AG20443 (cell line): Measurements from ENCODE around the gene HOXB6.

Experiments used
- DNase-seq: peaks from one replicate; pipeline ENCODE4 v3.0.0; 2012; ENCODE audit warnings: low spot score, mixed read lengths

The HOXB6 gene

GRCh38 chr17:48565925-48566710 is 38.7 kb downstream of the HOXB6 start:
- DNase-seq, result no peak

GRCh38 chr17:48565022-48565554 is 39.7 kb downstream of the HOXB6 start:
- DNase-seq, result no peak

DNA sequence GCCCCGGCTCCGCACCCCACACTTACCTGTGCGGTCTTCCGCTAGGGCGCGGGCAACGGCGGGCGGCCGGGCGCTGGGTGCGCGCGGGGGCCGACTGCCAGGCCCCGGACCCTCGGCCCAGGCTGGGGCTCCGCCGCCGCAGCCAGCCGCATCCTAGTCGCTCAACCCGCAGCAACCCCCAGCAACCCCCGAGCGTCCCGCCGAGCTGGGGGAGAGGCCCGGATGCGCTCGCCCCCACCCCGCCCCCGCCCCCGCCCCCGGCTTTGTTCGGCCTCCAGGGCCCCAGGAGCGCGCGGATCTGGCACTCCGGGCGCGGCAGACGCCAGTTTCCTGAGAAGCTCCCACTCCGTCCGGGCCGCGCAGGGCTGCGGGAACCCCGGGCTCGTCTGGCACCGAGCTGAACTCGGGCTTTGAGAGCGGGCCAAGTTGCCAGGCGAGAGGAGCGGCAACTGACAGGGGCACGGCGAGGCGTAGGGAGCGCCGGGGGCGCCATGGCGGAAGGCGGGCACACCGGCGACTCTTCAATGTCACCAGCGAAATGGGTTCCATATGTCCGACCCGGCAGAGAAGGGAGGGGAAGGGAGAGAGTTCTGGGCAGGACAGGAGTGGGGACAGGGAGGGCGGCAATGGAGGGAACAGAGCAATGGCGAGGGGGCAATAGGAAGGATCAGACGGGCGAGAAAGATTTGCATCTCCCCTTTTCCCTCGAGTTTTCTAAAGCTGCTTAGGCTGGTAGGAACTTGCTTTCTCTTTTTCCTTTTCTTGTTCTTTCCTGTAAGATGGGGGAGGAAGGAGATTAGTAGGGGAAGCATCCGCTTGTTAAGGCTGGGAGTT is 40.4 kb downstream of the HOXB6 start:
- DNase-seq, result peak; percentile 78

- DNase-seq, result no peak
These were observed 41.0 kb downstream of the HOXB6 start for GRCh38 chr17:48563867-48564187.

DNA sequence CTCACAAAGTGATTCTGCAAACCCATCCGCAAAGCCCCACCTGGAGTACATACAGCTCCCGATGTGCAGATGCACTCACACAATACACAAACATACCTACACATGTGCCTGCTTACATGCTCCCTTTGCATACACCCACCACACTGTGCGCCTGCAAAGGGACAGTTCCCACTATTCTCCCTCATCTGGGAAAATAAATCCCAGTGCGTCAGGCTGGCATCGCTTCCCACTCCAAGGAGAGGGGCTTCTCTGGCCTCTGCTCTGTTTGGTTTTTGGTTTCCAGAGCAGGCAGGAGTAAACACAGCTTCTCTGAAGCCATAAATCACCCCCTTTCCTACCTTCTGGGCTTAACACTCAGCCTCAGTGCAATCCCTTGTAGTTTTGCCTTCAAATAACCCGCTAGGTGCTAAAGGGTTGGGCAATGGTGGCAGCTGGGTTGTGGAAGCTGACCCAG is 41.4 kb downstream of the HOXB6 start:
- DNase-seq, result no peak

DNA sequence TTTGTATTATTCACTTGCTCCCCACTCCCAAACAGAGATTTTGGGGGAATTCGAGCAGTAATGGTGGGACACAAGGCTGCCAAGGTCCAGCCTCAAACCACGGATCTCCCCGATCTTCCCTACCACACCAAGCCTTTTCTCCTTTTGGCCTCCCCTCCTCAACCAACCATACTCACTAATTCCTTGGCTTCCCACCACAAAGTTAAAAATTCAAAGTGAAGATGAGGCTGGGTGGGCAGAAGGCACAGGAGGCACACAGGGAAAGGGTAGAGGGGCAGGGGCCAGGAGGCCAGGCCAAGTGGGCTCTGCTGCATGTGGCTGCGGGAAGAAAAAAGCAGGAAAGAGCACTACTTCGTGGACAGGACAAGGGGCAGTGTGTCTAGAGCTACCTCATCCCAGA is 41.9 kb downstream of the HOXB6 start:
- no peak for DNase-seq

- DNase-seq, result peak; percentile 51
These were observed 42.6 kb downstream of the HOXB6 start for GRCh38 chr17:48561884-48562810.

- no peak for DNase-seq
These were observed 44.7 kb downstream of the HOXB6 start for GRCh38 chr17:48559840-48560817.

- no peak for DNase-seq
These were observed 45.5 kb downstream of the HOXB6 start for GRCh38 chr17:48559122-48559839.

- DNase-seq, result no peak
These were observed 46.0 kb downstream of the HOXB6 start for GRCh38 chr17:48558831-48559121.

DNA sequence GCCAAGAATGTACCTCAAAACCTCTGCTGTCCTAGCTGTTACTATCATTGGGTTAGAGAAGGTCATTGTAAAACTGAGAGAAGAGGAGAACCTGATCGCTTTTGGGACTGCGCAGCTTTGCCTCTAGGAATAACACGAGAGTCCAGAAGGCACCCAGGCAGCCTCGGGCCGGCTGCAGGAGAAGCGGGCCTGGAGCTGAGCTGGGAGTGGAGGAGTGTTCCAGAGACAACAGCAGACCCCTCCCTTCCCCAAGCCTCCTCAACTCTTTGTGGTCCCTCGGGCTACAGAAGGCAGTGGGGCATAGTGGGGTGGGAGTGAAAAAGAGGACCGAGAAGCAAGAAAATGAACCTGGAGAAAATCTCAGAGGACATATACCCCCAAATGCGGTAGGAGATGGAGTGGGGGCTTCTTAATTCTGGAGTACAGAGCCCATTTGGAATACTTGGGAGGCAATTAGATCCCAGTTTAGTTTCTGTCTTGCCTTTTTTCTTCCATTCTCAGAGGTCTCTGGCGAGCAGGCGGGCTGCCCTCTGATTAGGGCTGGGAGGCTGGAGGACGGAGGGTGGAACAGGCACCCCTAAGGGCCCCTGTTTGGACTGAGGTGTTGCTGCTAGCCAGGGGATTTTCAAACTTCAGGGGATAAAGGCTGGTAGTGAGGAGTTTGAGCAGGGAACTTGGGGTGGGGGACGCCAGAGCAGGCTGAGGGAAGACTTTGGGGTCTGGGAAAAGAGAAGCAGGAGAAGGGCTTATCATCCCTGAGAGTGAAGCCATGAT is 46.5 kb downstream of the HOXB6 start:
- no peak for DNase-seq

DNA sequence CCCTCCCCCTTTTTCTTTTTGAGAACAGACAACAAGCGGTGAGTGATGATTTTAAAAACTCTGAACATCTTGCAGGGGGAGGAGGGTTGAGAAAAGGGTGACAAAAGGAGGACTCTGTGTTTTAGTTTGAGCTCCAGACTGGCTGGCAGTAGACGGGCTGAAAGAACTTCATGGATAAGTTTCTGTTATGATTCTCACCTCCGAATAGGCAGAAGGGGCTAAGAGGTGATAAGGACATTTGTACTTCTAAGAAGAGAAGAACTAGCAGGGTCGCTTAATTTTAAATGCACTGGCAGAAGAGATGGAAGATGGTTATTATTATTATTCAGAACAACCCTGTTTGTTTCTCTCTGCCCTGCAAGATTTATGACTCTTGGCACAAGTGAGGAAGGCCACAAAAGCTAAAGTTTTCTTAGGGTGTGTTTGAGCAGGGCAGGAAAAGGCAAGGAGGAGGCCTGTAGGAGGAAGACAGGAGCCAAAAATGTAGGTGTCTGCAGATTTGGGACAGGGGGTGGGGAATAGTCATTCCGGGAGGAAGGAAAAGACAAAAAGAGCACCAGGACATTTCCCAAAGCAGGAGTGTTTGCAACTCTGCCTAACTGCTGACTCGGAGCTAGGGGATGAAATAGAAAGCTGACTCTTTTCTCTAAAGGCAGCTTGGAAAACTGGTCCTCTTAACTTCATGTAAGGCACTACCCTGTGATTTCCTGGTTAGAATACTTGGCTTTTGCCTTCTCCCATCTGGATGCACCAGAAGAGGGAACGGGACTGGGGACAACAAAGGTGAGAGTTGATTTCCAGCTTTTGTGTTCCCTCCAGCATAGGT is 48.0 kb downstream of the HOXB6 start:
- DNase-seq, result no peak

DNA sequence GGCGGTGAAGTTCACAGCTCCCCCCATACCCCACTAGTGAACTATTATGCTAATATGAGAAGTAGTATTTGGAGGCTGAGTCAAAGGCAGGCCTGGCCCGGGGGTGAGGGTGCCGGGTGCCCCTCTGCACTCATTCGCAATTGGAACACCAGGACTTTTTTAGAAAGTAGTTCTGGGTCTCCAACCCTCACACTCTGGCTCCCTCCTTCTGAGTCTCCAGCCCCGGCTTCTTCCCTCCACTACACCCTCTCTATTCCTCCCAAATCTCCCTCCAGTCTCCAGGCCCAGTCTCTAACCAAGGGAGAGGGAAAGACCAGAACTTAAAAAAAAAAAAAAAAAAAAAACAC is 48.6 kb downstream of the HOXB6 start:
- DNase-seq, result no peak

- no peak for DNase-seq
These were observed 49.2 kb downstream of the HOXB6 start for GRCh38 chr17:48555258-48556228.

DNA sequence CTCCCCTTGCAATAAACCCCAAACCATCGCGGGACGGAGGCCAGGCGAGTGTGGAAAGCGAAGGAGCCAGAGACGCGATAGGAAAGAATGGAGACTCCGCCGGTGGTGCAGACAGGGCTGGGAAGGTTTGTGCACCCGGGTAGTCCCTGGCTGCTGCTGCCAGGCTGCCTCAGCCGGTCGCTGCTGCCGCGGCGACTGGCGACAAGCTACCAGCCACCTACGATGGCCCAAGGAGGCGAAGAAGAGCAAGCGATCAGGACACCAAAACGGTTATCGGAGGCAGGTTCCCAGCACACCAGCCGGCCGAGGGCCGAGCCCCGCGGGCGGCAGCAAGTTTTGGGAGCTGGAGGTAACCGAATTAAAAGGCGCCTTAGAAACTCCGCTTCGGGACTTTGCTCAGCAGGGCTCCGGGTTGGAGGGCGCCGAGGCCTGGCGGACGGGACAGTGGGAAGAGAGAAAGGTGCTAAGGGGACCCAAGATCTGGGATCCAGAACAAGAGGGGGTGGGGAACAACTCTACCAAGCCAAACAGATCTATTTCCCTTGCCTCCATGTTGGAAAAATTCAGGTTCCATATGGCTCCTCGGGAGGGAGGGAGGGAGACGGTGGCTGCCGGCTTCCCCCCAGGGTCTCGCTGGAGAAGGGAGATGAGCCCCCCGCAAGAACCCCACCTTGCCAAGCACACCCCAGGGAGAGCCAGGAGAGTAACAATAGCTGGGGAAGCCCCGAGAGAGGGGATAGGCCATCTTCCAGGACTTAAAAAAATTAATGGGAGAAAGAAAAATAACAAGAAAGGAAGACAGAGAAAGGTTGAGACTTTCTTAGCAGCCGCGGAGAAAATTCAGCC is 50.2 kb downstream of the HOXB6 start:
- no peak for DNase-seq

DNA sequence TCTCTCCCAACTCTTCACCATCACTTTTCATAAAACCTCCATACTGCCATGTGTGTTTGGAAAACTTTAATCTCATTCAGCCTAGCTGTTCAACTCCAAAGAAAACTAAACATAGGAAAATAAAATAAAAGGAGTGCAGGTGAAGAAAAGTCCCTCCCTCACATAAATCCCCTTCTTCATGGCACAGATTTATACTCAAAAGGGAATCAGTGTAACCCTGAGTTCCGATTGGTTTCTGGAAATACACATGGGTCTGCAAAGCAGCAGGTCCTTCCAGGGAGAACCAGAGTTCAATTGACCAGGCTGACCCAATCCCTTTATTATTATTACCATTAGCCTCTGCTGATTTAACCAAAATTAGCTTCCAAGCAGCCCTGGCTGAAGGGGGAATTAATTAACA is 51.0 kb downstream of the HOXB6 start:
- DNase-seq, result no peak

- no peak for DNase-seq
These were observed 51.6 kb downstream of the HOXB6 start for GRCh38 chr17:48553190-48553547.
